Endothelial cell of umbilical vein (primary cell): ENCODE data around the gene GPNMB. TPM values are rescaled to one million over a fixed set of nuclear protein-coding genes. Genes with fewer than 3 reads are reported as not detected.

Experiments used
- BruUV-seq: library from RNA; stranded (reverse); fragments of 400-500 nt; replicated peaks from 2 replicates; lab custom pipeline; 2021; lab: Mats Ljungman, UMichigan
- CTCF ChIA-PET: fragments of 300-600, 350-600 bp; sonication (Branson Sonifier 250); formaldehyde crosslinking; loops from one replicate; lab custom pipeline; 2021; ENCODE audit warnings: antibody characterized with exemption, inconsistent platforms; lab: Charles Lee
- POLR2A ChIA-PET: fragments of 300-600, 350-600 bp; sonication (Branson Sonifier 250); formaldehyde crosslinking; loops from one replicate; lab custom pipeline; 2021; ENCODE audit warnings: antibody characterized with exemption, inconsistent platforms; lab: Charles Lee
- DNase-seq: peaks from one replicate; pipeline ENCODE4 v3.0.0-alpha.2; 2011; ENCODE audit warnings: low read depth, low spot score
- FAIRE-seq: peaks from 2 replicates; lab custom pipeline; 2011; peaks lifted over from hg19 to GRCh38; lab: Jason Lieb, UNC
- H2AFZ ChIP-seq: 2 replicates; pipeline ENCODE4 v1.6.0; 2012; ENCODE audit warnings: low read depth, low read length, control low read depth, inconsistent platforms
- H3K27ac ChIP-seq: 2 replicates; pipeline ENCODE4 v1.5.1; 2011; ENCODE audit warnings: low read depth, mild to moderate bottlenecking, control low read depth, low read length, moderate library complexity; ENCODE audit not compliant: insufficient read depth
- H3K27me3 ChIP-seq, 2 experiments: 2 replicates each; pipeline versions ENCODE4 v1.6.0 to v1.6.1; 2011; ENCODE audit warnings: low read length in 2 of 2, mixed read lengths in 1 of 2; ENCODE audit not compliant: control insufficient read depth in 2 of 2, insufficient read depth in 2 of 2
- H3K36me3 ChIP-seq, 2 experiments: 2 replicates in 1 of 2; 3 replicates in 1 of 2; pipeline ENCODE4 v1.5.1; 2011; ENCODE audit warnings: low read length in 2 of 2, mild to moderate bottlenecking in 1 of 2, moderate library complexity in 1 of 2; ENCODE audit not compliant: control insufficient read depth in 2 of 2, insufficient read depth in 2 of 2; ENCODE audit errors: extremely low read depth in 1 of 2
- H3K4me1 ChIP-seq: 3 replicates; pipeline ENCODE4 v1.5.1; 2011; ENCODE audit warnings: mild to moderate bottlenecking, low read length; ENCODE audit not compliant: control insufficient read depth, insufficient read depth; ENCODE audit errors: extremely low read depth
- H3K4me2 ChIP-seq: 2 replicates; pipeline ENCODE4 v1.6.1; 2011; ENCODE audit warnings: low read length, control low read depth, mixed read lengths; ENCODE audit not compliant: insufficient read depth
- H3K4me3 ChIP-seq, 3 experiments: fragments of 200-600 bp in 1 of 3; sonication (generic), shearing (Covaris generic) in 1 of 3; replicated peaks in 1 of 3; 2 replicates each; pipeline ENCODE4 v1.5.1; 2011 to 2016; ENCODE audit warnings: control low read depth in 3 of 3, low read length in 3 of 3, mild to moderate bottlenecking in 2 of 3, inconsistent platforms in 1 of 3, low read depth in 1 of 3, moderate library complexity in 1 of 3; ENCODE audit not compliant: insufficient read depth in 1 of 3
- H3K79me2 ChIP-seq: 2 replicates; pipeline ENCODE4 v1.6.0; 2012; ENCODE audit warnings: low read length, inconsistent platforms; ENCODE audit not compliant: control insufficient read depth, insufficient read depth
- H3K9ac ChIP-seq: replicated peaks from 2 replicates; pipeline ENCODE3; 2011; ENCODE audit warnings: low read length, control low read depth; ENCODE audit not compliant: insufficient read depth; ENCODE audit errors: extremely low read depth
- H3K9me1 ChIP-seq: replicated peaks from 3 replicates; pipeline ENCODE4 v1.6.0; 2011; ENCODE audit warnings: mild to moderate bottlenecking, low read length; ENCODE audit not compliant: control insufficient read depth, insufficient read depth; ENCODE audit errors: extremely low read depth
- H3K9me3 ChIP-seq: replicated peaks from 2 replicates; pipeline ENCODE4 v1.5.1; 2012; ENCODE audit warnings: low read length, inconsistent platforms; ENCODE audit not compliant: control insufficient read depth, insufficient read depth
- H4K20me1 ChIP-seq: replicated peaks from 2 replicates; pipeline ENCODE3; 2011; ENCODE audit warnings: mild to moderate bottlenecking, low read length; ENCODE audit not compliant: control insufficient read depth, insufficient read depth; ENCODE audit errors: extremely low read depth
- CTCF ChIP-seq, 2 donors: IDR thresholded peaks; 1 replicate in 1 of 2; 2 replicates in 1 of 2; pipeline ENCODE4 v1.5.1; 2011; ENCODE audit warnings: low read length in 2 of 2, mild to moderate bottlenecking in 2 of 2, moderate library complexity in 2 of 2, control low read depth in 1 of 2, inconsistent platforms in 1 of 2, low read depth in 1 of 2; ENCODE audit not compliant: insufficient read depth in 1 of 2; ENCODE audit errors: extremely low read depth in 1 of 2
- EZH2 ChIP-seq: IDR thresholded peaks from 2 replicates; pipeline ENCODE4 v1.6.1; 2012; ENCODE audit warnings: borderline replicate concordance, low read depth, mild to moderate bottlenecking, moderate library complexity, low read length, inconsistent platforms; ENCODE audit not compliant: severe bottlenecking
- FOS ChIP-seq: IDR thresholded peaks from 2 replicates; pipeline ENCODE4 v1.6.1; 2011; ENCODE audit warnings: mild to moderate bottlenecking, low read length, moderate library complexity, borderline replicate concordance; ENCODE audit not compliant: insufficient read depth
- GATA2 ChIP-seq: IDR thresholded peaks from 2 replicates; pipeline ENCODE4 v1.7.0; 2011; ENCODE audit warnings: low read depth, mild to moderate bottlenecking, moderate library complexity, mixed read lengths, low read length; ENCODE audit not compliant: insufficient read length, insufficient read depth
- JUN ChIP-seq: IDR thresholded peaks from 2 replicates; pipeline ENCODE4 v1.6.1; 2011; ENCODE audit warnings: borderline replicate concordance, low read depth; ENCODE audit not compliant: insufficient read length, insufficient read depth
- MAX ChIP-seq: IDR thresholded peaks from 2 replicates; pipeline ENCODE4 v1.6.1; 2011; ENCODE audit not compliant: insufficient read depth, insufficient read length
- MYC ChIP-seq: IDR thresholded peaks from one replicate; pipeline ENCODE4 v1.6.1; 2011; ENCODE audit warnings: mild to moderate bottlenecking, low read depth, low read length
- POLR2A ChIP-seq: IDR thresholded peaks from 2 replicates; pipeline ENCODE4 v1.6.1; 2012; ENCODE audit warnings: low read depth, mild to moderate bottlenecking, control low read depth, low read length
- POLR2AphosphoS5 ChIP-seq: IDR thresholded peaks from 2 replicates; pipeline ENCODE4 v1.6.1; 2012; ENCODE audit warnings: low read depth, mild to moderate bottlenecking, control low read depth, low read length, moderate library complexity; ENCODE audit not compliant: insufficient read depth
- dilution Hi-C: fragments of 300-500 bp; cut with MboI; formaldehyde crosslinking; loops from one replicate; pipeline ENCODE4 v1.15.0; 2019; ENCODE audit warnings: low sequenced_read_pairs; ENCODE audit not compliant: extremely low pct_ligation_motif_present
- intact Hi-C: fragments of 100-400 bp; cut with micrococcal nuclease; formaldehyde crosslinking; loops from one replicate; pipeline ENCODE4 v1.10.0; 2022
- polyA plus RNA-seq, 4 experiments: library from polyadenylated mRNA; depleted of rRNA in 3 of 4; stranded (reverse) in 3 of 4; unstranded in 1 of 4; fragments of >200 nt; gene quantifications; 2 replicates each; pipeline versions ENCODE4 v1.2.1 to v1.2.3, GENCODE V29; 2011 to 2012; ENCODE audit warnings: missing spikeins in 1 of 4
- total RNA-seq: library from RNA; stranded (reverse); gene quantifications from 2 replicates; pipeline ENCODE4 v1.2.3, GENCODE V29; 2021

The GPNMB gene
- total and polyA plus RNA-seq, 2 donors (not counting 3 experiments of a cell fraction or from before 2014, with no cell fraction given), result 0.29 to 0.33 TPM

GRCh38 chr7:23216021-23216420 lies 30.6 kb upstream of the GPNMB start:
- dilution Hi-C loops, result no loop called here
- Histone ChIP-seq H3K9me3 (no peaks in the 10 kb centered on the region), H3K4me2 (no peak overlapping the region), H3K4me3 (no peak overlapping the region), H3K27ac (no peak overlapping the region), H4K20me1 (no peaks in the 10 kb centered on the region), H3K36me3 (no peaks in the 10 kb centered on the region), H3K9ac (no peak overlapping the region), H2AFZ (no peak overlapping the region), H3K4me1 (no peaks in the 10 kb centered on the region), H3K9me1 (no peaks in the 10 kb centered on the region), H3K27me3 (peaks cover 0 to 7% of the 10 kb centered on the region in 2 experiments), H3K79me2 (no peaks in the 10 kb centered on the region)
- intact Hi-C loops, result no loop called here
- CTCF ChIA-PET, result no interaction called here
- DNase-seq, result no peak
- TF ChIP-seq CTCF (IDR thresholded peaks at IDR 0.05; ENCODE audit: extremely low read depth in 1 of 2, insufficient read depth in 1 of 2, low read depth in 1 of 2, low read length in 2 of 2) (no peak), JUN (no peak), POLR2A (no peak), EZH2 (no peak), GATA2 (no peak), POLR2AphosphoS5 (no peak), MYC (no peak), FOS (no peak), MAX (no peak)
- no peak for FAIRE-seq
- POLR2A ChIA-PET, result no interaction called here
- BruUV-seq, result no TSS peak
